Putamen (tissue), 1 donor: Measurements from ENCODE around the gene REPIN1.
"Not testable (repeated sequence)": the region's sequence is repeated elsewhere in the genome, so short reads cannot be mapped to it uniquely, and the experiment has no call there.

Experiments used
- DNase-seq: peaks from one replicate; pipeline ENCODE4 v3.0.0-alpha.2; 2016; ENCODE audit warnings: low spot score

The REPIN1 gene

GRCh38 chr7:150376560-150376959 is 7.9 kb downstream of the REPIN1 start:
- no peak for DNase-seq

DNA sequence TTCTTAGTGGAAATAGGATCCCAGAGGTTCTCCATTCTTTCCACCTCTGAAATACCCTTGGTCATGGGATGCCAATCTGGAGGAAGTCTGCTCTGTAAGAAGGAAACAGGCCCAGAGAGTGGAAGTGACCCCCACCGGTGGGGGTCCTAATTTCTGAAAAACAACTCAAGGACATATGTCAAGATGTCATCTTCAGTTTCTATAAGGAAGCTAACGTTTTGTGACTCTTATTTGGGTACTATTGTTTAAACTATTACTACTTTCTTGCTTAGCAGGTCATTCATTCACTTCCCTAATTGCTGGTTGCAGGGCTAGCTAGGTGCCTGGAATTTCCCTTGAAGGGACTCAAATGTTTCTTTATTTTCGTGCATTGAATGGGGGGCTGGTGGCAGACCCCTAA is 8.6 kb downstream of the REPIN1 start:
- DNase-seq = no peak

GRCh38 chr7:150377635-150378034 is 9.0 kb downstream of the REPIN1 start:
- DNase-seq = no peak

GRCh38 chr7:150378115-150378852 is 9.7 kb downstream of the REPIN1 start:
- no peak for DNase-seq

GRCh38 chr7:150378853-150379440 is 10.3 kb downstream of the REPIN1 start, which contains the start of gene ZNF775:
TSS of gene ZNF775 (plus strand) at chr7:150379330. CDS start at chr7:150388471, 9,141 bp downstream.
- DNase-seq = peak; percentile 97

DNA sequence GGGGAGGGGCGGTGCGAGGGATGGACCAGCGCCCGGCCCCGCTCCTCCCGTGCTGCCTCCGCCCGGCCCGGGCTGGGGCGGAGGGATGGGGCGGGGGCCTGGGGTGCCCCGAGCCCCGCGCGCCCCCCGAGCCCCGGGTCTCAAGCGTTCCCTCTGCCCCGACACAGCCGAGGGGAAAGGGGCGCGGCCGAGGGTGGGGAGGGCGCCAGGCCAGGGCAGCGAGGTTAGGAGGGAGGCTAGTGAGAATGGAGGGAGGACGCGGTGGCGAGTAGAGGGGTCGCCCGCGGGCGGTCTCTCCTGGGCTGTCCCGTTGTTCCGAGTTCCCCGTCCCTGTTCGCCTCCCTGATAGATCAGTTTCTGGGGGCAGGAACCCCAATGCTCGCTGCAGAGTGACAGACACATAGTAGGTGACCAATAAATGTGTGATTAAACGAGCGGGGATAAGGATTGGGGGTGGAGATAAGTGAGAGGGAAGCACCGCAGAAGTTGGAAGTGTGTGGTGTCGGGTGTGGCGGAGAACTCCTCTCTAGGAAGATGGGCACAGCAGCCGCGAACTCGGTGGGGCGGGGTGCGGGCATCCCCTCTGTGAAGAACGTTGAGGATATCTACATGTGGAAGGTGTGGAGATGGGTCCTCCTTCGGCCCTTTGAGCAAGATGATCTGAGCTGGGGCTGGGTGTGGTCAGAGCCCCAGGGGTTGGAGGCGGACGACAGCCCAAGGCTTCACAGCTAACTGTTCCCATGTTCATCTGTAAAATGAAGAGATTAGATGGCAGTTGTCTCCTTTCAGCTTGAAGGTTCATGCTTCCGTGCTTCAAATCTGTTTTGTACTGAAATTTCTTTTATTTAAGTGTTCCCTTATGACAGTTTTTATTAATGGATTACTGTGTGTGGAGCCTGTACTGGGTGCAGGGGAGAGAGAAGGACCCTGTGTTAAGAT is 11.1 kb downstream of the REPIN1 start:
- no peak for DNase-seq

DNA sequence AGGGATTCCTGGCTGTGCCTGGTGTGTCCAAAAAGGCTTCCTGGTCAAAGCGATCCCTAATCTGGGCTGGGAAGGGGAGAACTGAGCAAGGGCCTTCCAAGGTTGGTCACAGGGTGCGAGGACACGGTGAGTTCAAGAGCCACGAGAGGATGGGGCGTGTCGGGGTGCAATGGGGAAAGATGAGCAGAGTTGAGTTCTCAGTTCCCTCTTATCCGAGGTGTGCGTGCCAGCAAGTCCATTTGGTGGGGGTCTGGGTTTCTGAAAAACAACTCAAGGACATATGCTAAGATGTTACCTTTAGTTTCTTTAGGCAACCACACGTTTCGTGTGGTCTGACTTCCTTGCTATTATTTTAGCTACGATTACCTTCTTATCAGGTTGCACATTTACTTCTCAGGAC is 11.8 kb downstream of the REPIN1 start:
- DNase-seq = no peak

DNA sequence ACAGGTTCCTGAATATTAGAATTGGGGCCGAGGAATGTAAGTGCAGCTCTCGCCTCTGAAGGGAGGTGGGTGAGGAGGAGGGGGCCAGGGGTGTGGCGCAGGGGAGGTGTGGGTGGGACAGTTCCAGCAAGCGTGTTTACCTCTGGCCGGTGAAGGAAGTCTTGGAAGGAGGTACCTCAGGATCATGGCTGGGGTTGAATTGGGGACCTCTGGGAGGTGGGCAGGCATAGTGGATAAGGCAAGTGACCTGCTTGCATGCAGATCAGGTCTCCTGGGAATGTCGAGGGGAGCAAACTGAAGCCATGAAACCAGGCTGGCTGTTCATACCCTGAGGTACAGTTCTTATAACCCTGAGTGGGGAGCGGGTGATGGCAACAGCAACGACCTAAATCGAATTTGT is 12.5 kb downstream of the REPIN1 start:
- DNase-seq = no peak

DNA sequence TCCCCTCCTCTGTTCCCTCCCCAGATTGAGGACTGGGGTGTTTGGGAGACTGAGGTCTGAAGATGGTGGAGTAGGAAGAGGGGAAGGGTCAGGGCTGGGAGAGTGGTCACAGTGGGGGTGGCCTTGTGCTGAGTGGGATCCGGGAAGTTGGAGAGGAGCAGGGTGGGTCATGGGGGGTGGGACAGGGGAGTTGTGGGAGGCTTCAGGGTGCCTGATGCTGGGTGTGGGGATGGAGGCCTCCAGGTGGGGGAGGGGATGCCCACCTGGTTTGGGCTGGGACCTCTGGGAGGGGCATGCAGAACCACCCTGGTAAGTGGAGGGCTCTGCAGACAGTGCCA is 13.1 kb downstream of the REPIN1 start:
- DNase-seq = no peak

GRCh38 chr7:150382123-150382843 is 13.7 kb downstream of the REPIN1 start:
- DNase-seq = no peak

- no peak for DNase-seq
These were observed 14.2 kb downstream of the REPIN1 start for GRCh38 chr7:150382844-150383225.

DNA sequence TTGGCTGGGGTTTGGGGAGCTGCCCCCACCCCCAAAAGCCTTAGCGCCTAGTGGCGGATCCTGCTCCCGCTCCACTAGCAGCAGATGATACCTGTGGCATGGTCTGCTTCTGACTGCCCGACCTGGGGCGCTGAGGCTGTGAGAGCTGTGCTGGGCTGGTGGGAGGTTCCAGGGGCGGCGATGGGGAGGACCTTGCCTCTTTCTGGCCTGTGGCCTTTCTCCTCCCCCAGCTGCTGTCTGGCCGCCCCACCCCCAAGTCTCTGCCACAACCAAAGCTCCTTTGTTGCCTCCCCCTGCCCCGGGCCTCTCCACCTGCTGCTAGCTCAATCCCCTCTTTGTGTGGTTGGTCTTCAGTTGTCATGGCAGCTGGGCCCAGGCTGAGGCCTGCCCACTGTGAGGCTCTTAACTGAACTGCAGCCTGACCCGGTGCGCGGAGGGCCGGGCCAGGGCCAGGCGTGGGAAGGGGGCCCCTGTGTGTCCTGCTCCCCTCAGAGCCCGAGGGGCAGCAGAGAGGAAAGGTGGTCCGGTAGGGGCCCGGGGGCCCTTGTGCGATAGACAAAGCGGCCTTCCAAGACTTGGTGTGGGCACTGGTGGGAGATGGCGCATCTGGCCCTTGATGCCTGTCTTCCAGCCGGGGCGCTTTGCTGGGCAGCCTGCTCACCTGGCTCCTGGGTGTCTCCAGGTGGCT is 15.2 kb downstream of the REPIN1 start:
- peak; percentile 99 for DNase-seq

- DNase-seq = no peak
These were observed 16.0 kb downstream of the REPIN1 start for GRCh38 chr7:150384406-150385301.

- no peak for DNase-seq
These were observed 16.7 kb downstream of the REPIN1 start for GRCh38 chr7:150385302-150385723.

GRCh38 chr7:150385884-150386283 is 17.3 kb downstream of the REPIN1 start:
- not testable (repeated sequence) for DNase-seq

- no peak for DNase-seq
These were observed 19.7 kb downstream of the REPIN1 start for GRCh38 chr7:150388306-150388705.

DNA sequence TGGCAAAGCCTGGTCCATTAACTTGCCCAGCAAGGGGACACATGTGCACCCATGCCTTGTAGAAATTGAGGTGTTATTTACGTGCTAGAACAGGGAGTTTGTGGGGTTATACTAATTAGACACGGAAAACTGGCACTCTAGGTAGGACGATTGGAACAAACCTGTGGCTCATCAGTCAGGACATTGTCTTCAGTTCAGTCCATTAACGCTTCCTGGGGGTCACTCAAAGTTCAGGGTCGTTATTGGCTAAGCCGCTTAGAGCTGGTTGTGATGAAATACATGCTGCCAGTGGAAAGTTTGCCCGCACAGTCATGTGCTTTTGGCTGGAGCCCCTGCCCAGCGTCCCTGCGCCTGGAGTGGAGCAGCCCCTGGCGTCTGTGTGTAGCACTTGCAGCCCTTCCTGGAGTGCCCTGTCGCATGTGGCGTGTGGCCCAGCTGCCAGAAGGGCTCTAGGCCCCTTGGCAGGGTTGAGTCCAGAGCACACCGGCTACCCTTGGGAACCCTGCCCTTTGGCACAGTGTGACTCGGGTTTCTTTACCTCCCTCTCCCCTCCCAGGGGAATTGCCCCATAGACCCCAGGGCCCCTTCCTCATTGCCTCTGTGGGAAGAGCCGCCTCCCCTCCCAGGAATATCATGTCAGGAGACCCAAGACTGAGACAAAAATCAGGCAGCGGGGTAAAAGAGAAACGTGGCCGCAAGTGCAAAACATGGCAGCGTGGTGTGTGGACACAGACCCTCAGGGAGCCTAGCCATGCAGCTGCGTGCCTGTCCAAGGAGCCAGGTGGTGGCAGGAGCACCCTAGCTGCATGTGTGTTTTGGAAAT is 20.3 kb downstream of the REPIN1 start:
- DNase-seq = peak; percentile 89

GRCh38 chr7:150389532-150389816 is 20.9 kb downstream of the REPIN1 start:
- DNase-seq = no peak

DNA sequence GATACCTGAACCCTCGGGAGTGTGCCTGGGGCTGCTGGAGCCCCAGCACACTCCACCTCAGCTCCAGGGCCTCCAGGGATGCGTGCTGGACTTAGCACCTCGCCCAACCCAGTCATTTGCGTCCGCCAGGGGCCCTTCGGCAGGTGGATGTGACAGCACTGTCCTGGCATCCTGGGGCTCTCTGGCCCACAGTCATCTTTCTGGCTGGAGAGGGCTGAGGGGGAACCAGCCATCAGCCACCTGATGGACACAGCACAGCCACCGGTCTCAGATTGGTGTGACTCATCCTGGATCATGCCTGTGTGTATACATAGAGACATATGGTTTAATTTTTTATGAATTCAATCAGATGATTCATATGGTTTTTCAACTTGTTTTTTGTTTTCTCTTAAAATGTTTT is 21.6 kb downstream of the REPIN1 start:
- no peak for DNase-seq

DNA sequence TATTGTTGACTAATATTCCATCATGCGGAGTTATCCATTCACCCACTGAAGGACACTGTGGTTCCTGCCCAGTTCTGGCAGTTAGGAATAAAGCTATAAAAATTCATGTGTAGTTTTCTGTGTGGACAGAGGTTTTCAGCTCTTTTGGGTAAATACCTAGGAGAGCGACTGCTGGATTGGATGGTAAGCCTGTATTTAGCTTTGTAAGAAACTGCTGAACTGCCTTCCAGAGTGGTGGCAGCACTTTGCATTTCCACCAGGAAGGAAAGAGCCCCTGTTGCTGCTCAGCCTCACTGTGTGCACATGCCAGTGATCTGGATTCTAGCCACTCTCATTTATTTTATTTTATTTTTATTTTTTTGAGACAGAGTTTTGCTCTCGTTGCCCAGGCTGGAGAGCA is 24.7 kb downstream of the REPIN1 start:
- DNase-seq = no peak
